ENCODE results near the gene PHOSPHO1. TPM values are rescaled to one million over a fixed set of nuclear protein-coding genes. Genes with fewer than 3 reads are reported as not detected.

The PHOSPHO1 gene
- total and polyA plus RNA-seq, 9 donors = 0.23 to 0.92 (median 0.25) TPM; not detected in 5

GRCh38 chr17:49219987-49220386 lies 10.6 kb downstream of the PHOSPHO1 start:
- H3K27me3 ChIP-seq = peaks cover 2% of the 10 kb centered on the region
- no peaks in the 10 kb centered on the region for H3K9me3 ChIP-seq
- DNase-seq = no peak
- TF ChIP-seq EP300 (IDR thresholded peaks at IDR 0.05) (no peak), POLR2A (IDR thresholded peaks at IDR 0.05) (no peak), CTCF (IDR thresholded peaks at IDR 0.05) (no peak)
- peaks cover 3% of the 10 kb centered on the region for H3K4me1 ChIP-seq (ENCODE audit: insufficient read depth)
- H3K27ac ChIP-seq = no peak overlapping the region
- no peaks in the 10 kb centered on the region for H3K36me3 ChIP-seq
- intact Hi-C loops (cut with DNase I) = loop anchor here in 1 of 4 donors (10.0 kb wide), 1 partner anchor 45 kb away; no protein-coding TSS in a partner anchor
- WGBS, 3 donors = 71 to 74% (median 71%) methylated on average over 12 to 15 of the region's 15 CpGs
- no peak overlapping the region for H3K4me3 ChIP-seq

- no peak for DNase-seq
- Histone ChIP-seq H3K27ac (no peak overlapping the region), H3K4me3 (no peak overlapping the region), H3K9me3 (no peaks in the 10 kb centered on the region), H3K36me3 (no peaks in the 10 kb centered on the region), H3K4me1 (ENCODE audit: insufficient read depth) (peaks cover 2% of the 10 kb centered on the region), H3K27me3 (peaks cover under 1% of the 10 kb centered on the region)
- TF ChIP-seq CTCF (IDR thresholded peaks at IDR 0.05) (no peak), POLR2A (IDR thresholded peaks at IDR 0.05) (no peak), EP300 (IDR thresholded peaks at IDR 0.05) (no peak)
- 54 to 62% (median 61%) methylated on average over 37 of the region's 37 CpGs for WGBS, 3 donors
- intact Hi-C loops (cut with DNase I) = no loop called here
These were observed 11.4 kb downstream of the PHOSPHO1 start for GRCh38 chr17:49218941-49219913.

DNA sequence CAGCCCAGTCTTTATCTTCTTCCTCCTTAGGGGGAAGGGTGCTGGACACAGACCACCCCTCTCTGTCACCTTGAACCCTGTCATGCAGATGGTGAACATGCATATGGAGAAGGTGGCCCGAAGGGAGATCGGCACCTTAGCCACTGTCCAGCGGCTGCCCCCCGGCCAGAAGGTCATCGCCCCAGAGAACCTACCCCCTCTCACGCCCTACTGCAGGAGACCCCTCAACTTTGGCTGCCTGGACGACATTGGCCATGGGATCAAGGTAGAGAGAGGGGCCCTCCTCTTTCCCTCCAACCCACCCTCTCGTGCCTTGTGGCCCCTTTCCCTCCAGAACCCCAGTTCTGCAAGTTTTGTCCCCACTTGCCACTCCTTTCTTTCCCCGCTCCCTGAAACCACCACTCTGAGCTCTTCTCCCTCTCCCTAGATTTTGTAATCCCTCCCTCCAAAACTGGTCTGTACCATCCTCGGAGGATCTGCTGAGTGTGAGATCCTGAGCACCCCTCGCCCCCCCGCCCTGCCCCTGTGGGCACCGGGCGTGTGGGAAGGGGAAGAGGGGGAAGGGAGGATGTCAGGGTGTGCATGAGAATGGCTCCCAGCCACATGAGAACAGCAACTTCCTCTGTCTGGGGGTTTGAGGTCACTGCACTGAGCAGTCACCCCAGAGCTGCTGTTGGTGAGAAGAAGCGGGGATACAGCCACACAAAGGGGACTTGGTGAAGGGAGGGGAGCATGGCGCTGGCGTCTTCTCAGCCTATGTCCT lies 12.8 kb downstream of the PHOSPHO1 start:
- intact Hi-C loops (cut with DNase I) = no loop called here
- TF ChIP-seq EP300 (IDR thresholded peaks at IDR 0.05) = no peak
- no peak for TF ChIP-seq POLR2A (IDR thresholded peaks at IDR 0.05)
- TF ChIP-seq CTCF (IDR thresholded peaks at IDR 0.05) = no peak

DNA sequence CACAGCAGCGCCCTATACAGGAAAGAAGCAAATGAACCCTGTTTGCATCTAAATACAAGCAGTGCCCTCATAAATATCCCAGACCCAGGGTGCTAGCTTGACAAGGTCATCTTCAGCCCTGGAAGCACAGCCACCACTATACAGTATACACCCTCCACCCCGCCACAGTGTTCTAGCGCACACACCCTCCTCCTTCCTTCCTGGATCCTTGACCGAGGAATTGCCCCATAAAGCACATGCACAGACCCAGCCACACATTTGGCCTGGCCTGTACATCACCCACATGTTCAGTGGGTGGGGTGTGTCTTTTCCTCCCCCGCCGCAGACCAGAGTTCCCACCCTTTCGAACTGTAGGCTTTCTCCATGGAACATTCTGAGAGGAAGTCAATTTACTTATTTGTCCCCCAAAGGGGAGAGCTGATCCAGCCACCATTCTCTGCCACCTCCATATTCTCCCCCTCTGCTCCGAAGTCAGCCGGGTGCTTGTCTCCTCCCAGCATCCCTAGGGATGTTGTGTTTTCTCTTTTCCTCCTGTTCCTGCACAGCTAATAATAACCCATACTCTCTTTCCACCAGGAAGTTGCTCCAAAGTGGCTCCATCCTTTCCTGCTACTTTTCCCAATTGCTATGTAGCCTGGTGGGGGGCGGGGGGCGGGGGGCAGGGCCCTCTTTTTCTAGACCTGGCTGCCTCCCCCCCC lies 13.5 kb downstream of the PHOSPHO1 start:
- intact Hi-C loops (cut with DNase I) = no loop called here
- Histone ChIP-seq H3K4me3 (no peak overlapping the region), H3K9me3 (no peaks in the 10 kb centered on the region), H3K27me3 (no peaks in the 10 kb centered on the region), H3K36me3 (no peaks in the 10 kb centered on the region), H3K4me1 (ENCODE audit: insufficient read depth) (no peaks in the 10 kb centered on the region), H3K27ac (no peak overlapping the region)
- WGBS, 3 donors = 65 to 69% (median 67%) methylated on average over 11 of the region's 11 CpGs
- no peak for DNase-seq
- no peak for TF ChIP-seq EP300 (IDR thresholded peaks at IDR 0.05)
- TF ChIP-seq CTCF (IDR thresholded peaks at IDR 0.05) = no peak
- TF ChIP-seq POLR2A (IDR thresholded peaks at IDR 0.05) = no peak

More for the DNA sequence above, 12.8 kb downstream of the PHOSPHO1 start:
- Histone ChIP-seq H3K27ac (no peak overlapping the region), H3K4me3 (no peak overlapping the region), H3K4me1 (ENCODE audit: insufficient read depth) (no peaks in the 10 kb centered on the region), H3K27me3 (no peaks in the 10 kb centered on the region), H3K9me3 (no peaks in the 10 kb centered on the region), H3K36me3 (no peaks in the 10 kb centered on the region)
- WGBS, 3 donors = 78 to 81% (median 81%) methylated on average over 17 of the region's 17 CpGs
- no peak for DNase-seq

Data from ovary (tissue), 9 donors.